Natural killer cell treated with Interleukin-12 subunit alpha and Interleukin-12 subunit beta and Interleukin-15 and Interleukin-18, amount 100 ng/mL, for 72 hours (primary cell): ENCODE results near the gene BAZ1A. TPM values are rescaled to one million over a fixed set of nuclear protein-coding genes. Genes with fewer than 3 reads are reported as not detected.

Experiments
- ATAC-seq, 2 donors: fragments of 150-1000 bp; cut with Tn5 transposase in 1 of 2; sonication (Bioruptor Pico), chemical (Tn5 transposase) in 1 of 2; 2 replicates each; pipeline ENCODE4 v1.10.0; 2021
- DNase-seq: peaks from one replicate; pipeline ENCODE4 v3.0.0; 2022; ENCODE audit warnings: low spot score
- H3K27ac Mint-ChIP-seq, 2 donors: 1 replicate in 1 of 2; 2 replicates in 1 of 2; pipeline ENCODE4 v1.8.0; 2022; ENCODE audit warnings: mixed read lengths in 2 of 2, mild to moderate bottlenecking in 1 of 2, moderate library complexity in 1 of 2
- H3K27me3 Mint-ChIP-seq, 2 donors: 1 replicate in 1 of 2; 2 replicates in 1 of 2; pipeline ENCODE4 v1.8.0; 2022; ENCODE audit warnings: mixed read lengths in 2 of 2
- H3K36me3 Mint-ChIP-seq: one replicate; pipeline ENCODE4 v1.8.0; 2022; ENCODE audit warnings: mixed read lengths
- H3K4me1 Mint-ChIP-seq, 2 donors: 1 replicate in 1 of 2; 2 replicates in 1 of 2; pipeline ENCODE4 v1.8.0; 2022; ENCODE audit warnings: low read depth in 2 of 2, mixed read lengths in 2 of 2, mild to moderate bottlenecking in 1 of 2
- H3K4me3 Mint-ChIP-seq: one replicate; pipeline ENCODE4 v1.8.0; 2022; ENCODE audit warnings: mixed read lengths
- H3K9me3 Mint-ChIP-seq: 2 replicates; pipeline ENCODE4 v1.8.0; 2022; ENCODE audit warnings: mixed read lengths
- total RNA-seq, 2 donors: library from RNA; stranded (reverse); gene quantifications; one replicate each; pipeline ENCODE4 v1.2.3, GENCODE V29; 2022

BAZ1A gene
- total RNA-seq, 2 donors from 2014 or later, result 88.3 to 93.6 TPM

DNA sequence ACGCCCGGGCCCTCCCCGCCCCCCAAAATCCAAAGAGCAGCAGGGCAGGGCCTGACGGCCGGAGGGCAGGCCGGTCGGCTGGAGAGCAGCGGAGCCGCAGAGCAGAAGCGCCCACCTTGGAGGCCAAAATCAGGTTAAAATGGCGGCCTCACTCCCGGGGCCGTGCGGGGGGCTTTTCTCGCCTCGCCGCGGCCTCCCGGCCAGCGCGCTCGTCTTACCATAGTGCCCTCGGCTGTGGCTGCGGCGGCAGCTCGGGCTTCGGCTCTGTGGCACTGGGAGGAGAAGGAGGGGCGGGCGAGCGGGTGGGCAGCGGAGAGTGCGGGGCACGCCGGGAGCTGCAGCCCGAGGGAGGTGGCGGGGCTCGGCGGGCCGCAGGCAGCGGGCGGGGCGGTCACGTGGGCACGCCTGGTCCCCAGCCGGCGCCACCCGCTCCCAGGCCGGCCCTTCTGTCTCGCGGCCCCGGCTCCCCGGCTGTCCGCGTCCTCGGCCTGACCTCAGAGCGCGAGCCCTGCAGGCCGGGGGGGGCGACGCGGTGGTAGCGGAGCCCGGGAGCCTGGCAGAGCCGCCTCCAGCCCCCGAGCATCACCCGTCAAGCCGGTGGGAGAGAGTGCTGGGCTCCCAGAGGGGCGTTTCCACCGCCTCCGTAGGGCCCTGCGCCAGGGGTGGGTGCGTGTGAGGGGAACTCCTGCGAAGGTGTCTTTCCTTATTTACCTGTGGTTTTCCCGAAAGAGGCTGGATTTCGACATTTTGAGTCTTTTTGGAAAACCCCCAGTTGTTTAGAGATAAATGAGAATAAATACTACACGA, 160.6 kb downstream of the BAZ1A start, which contains the start of gene CFL2:
Gene CFL2, minus strand, starts transcription at position 274 of the 807 bp plus-strand sequence. Its CDS starts 53 bp downstream, at position 221.
- peaks cover 0 to 5% of the 10 kb centered on the region in 2 donors for H3K27me3 Mint-ChIP-seq

GRCh38 chr14:34713681-34714319, 161.4 kb downstream of the BAZ1A start:
- peak overlapping the region; percentile 68 to 92 for H3K27ac Mint-ChIP-seq
- peaks cover 18 to 23% of the 10 kb centered on the region in 2 donors for H3K4me1 Mint-ChIP-seq
- ATAC-seq (peak; percentile 7 to 33), DNase-seq (no peak)
- peaks cover 6% of the 10 kb centered on the region for H3K36me3 Mint-ChIP-seq
- H3K4me3 Mint-ChIP-seq, result peak overlapping the region; percentile 89
- H3K27me3 Mint-ChIP-seq, result peaks cover 0 to 5% of the 10 kb centered on the region in 2 donors
- no peaks in the 10 kb centered on the region for H3K9me3 Mint-ChIP-seq

More for the DNA sequence above, 160.6 kb downstream of the BAZ1A start, which contains the start of gene CFL2:
- H3K27ac Mint-ChIP-seq, result peak within 1 kb of the TSS; percentile 72 to 92
- no peaks in the 10 kb centered on the region for H3K9me3 Mint-ChIP-seq
- DNase-seq, result peak; percentile 79
- peak; percentile 95 to 97 for ATAC-seq
- peak within 1 kb of the TSS; percentile 89 for H3K4me3 Mint-ChIP-seq
- peaks cover 18 to 23% of the 10 kb centered on the region in 2 donors for H3K4me1 Mint-ChIP-seq
- H3K36me3 Mint-ChIP-seq, result peaks cover 6% of the 10 kb centered on the region

DNA sequence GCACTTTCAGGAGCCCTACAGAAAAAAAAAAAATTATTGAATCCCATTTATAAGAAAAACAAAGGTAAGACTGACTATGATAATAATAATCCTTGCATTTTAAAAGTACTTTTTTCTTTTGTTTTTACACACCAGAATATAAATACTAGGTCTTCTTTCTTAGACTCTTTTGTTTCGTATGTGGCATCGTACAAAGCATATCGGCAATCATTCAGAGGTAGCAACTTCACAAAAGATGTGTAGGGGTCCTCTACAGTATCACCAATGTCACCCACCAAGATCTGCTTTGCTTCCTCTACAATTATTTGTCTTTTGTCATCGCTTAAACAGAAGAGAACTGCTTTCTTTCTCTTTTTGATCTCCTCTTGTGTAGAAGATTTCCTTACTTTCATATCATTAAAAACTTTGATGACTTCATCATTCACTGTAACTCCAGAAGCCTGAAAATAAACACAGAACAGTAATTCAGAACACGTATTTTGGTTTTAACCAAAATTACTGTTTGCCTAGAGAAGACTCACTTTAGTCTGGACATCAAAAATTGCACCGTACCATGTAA, 162.0 kb downstream of the BAZ1A start:
- no peak for ATAC-seq
- peaks cover 18 to 23% of the 10 kb centered on the region in 2 donors for H3K4me1 Mint-ChIP-seq

DNA sequence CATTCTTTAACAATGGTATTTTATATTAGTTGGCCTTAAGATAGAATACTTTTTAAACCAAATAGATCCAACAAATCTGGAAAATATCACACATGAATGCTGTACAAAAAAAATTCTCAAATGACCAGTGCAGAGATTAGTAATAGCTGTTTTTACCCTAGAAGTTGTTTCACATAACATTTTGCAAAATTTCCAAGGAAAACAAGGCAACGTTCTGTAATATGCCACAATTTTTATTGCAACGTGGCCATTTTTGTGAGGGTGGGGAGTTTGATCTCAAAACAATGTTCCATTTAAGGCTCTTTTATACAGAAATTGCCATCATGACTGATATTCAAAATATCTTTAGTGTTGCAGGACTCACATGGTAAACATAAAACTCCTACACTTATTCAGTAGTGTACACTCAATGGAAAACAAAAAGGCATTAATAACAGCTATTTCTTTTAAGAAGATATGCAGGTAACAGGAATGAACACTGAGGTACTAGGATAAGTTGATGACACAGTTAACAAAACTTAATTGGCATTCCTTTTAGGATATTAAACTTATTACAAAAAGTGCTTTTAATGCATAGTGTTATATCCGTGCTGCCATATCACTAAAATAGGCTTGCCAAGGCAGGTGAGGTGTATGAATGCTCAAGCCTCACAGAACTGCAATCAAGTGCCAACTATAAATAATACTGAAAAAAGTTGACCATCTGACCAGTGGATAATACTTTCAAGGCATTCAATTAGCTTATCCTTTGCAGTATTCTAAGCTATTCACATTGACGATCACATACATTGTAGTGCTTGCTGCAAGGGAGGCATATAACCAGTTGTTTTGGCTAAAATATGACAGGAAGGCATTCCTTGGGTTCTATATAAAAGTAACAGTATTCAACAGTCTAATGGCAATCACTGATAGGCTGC, 163.1 kb downstream of the BAZ1A start:
- DNase-seq, result no peak
- H3K4me1 Mint-ChIP-seq, result peaks cover 18 to 23% of the 10 kb centered on the region in 2 donors
- peaks cover 6% of the 10 kb centered on the region for H3K36me3 Mint-ChIP-seq
- ATAC-seq, result no peak
- H3K27ac Mint-ChIP-seq, result no peak overlapping the region
- no peaks in the 10 kb centered on the region for H3K9me3 Mint-ChIP-seq
- no peaks in the 10 kb centered on the region for H3K27me3 Mint-ChIP-seq
- H3K4me3 Mint-ChIP-seq, result no peak overlapping the region

More for the DNA sequence above, 162.0 kb downstream of the BAZ1A start:
- DNase-seq, result no peak
- Mint-ChIP-seq H3K9me3 (no peaks in the 10 kb centered on the region), H3K36me3 (peaks cover 6% of the 10 kb centered on the region), H3K27me3 (peaks cover 0 to 4% of the 10 kb centered on the region in 2 donors), H3K27ac (peak overlapping the region; percentile 68 to 92), H3K4me3 (peak overlapping the region; percentile 89)

DNA sequence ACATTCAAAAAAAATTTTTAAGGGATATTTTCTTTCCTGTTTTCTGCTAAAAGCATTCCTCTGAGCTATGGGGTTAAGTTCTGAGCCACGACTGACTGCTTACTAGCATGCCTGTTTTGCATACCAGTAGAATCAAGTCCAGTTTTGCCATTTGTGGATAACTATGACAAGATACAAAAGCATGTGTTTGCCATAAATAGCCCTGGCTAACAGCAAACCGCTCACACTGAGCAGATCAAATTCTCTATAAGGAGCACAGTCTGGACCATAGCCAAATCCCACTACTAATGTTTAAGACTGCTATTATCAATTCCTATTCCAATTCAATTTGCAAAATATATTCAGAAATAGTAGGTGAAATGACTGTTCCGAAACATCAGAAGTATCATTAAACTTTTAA, 164.0 kb downstream of the BAZ1A start:
- H3K27me3 Mint-ChIP-seq, result no peaks in the 10 kb centered on the region
- no peak overlapping the region for H3K4me3 Mint-ChIP-seq
- ATAC-seq (no peak), DNase-seq (no peak)
- no peaks in the 10 kb centered on the region for H3K9me3 Mint-ChIP-seq
- peaks cover 18 to 22% of the 10 kb centered on the region in 2 donors for H3K4me1 Mint-ChIP-seq
- peaks cover 6% of the 10 kb centered on the region for H3K36me3 Mint-ChIP-seq
- no peak overlapping the region for H3K27ac Mint-ChIP-seq

DNA sequence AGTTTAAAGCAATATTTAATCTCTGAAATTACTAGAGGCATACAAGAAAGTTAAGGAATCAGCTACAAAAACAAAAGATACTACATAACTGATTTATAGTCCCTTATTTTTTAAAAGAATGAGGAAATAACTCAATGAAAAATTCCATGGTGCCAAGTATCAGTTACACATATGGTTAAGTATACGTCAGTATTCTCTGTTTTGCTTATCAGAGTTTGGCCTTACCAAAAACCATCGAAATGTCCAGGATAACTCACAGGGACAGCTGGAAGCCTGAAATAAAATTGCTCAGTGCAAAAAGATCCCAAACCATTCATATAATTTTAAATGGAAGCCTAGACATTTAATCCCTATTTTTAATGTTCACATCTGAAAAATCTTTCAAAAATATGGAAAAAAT, 164.4 kb downstream of the BAZ1A start:
- ATAC-seq, result no peak
- peaks cover 6% of the 10 kb centered on the region for H3K36me3 Mint-ChIP-seq
- no peaks in the 10 kb centered on the region for H3K27me3 Mint-ChIP-seq
- DNase-seq, result no peak
- H3K9me3 Mint-ChIP-seq, result no peaks in the 10 kb centered on the region
- peaks cover 15 to 17% of the 10 kb centered on the region in 2 donors for H3K4me1 Mint-ChIP-seq
- no peak overlapping the region for H3K27ac Mint-ChIP-seq
- H3K4me3 Mint-ChIP-seq, result no peak overlapping the region

GRCh38 chr14:34710006-34710405, 165.2 kb downstream of the BAZ1A start:
- ATAC-seq, result no peak
- H3K9me3 Mint-ChIP-seq, result no peaks in the 10 kb centered on the region

GRCh38 chr14:34707722-34708121, 167.4 kb downstream of the BAZ1A start:
- ATAC-seq (no peak), DNase-seq (no peak)
- no peaks in the 10 kb centered on the region for H3K4me1 Mint-ChIP-seq
- no peaks in the 10 kb centered on the region for H3K9me3 Mint-ChIP-seq
- H3K4me3 Mint-ChIP-seq, result no peak overlapping the region
- H3K27me3 Mint-ChIP-seq, result no peaks in the 10 kb centered on the region
- no peaks in the 10 kb centered on the region for H3K36me3 Mint-ChIP-seq
- no peak overlapping the region for H3K27ac Mint-ChIP-seq

More at GRCh38 chr14:34710006-34710405, 165.2 kb downstream of the BAZ1A start:
- H3K27ac Mint-ChIP-seq, result no peak overlapping the region
- H3K36me3 Mint-ChIP-seq, result peaks cover 6% of the 10 kb centered on the region
- H3K4me3 Mint-ChIP-seq, result no peak overlapping the region
- no peak for DNase-seq
- no peaks in the 10 kb centered on the region for H3K27me3 Mint-ChIP-seq
- H3K4me1 Mint-ChIP-seq, result peaks cover 10% of the 10 kb centered on the region in 2 donors

Other genes with a start within 250 kb of the BAZ1A start
- gene SNX6, start 245.2 kb downstream of the BAZ1A start, total RNA-seq, result 10 to 100 TPM; 71.0 to 77.3 TPM
- gene CFL2, start 160.8 kb downstream of the BAZ1A start, total RNA-seq, result 1 to 10 TPM; 8.6 to 8.8 TPM
- gene SRP54, start 107.6 kb upstream of the BAZ1A start, total RNA-seq, result 10 to 100 TPM; 66.1 to 84.8 TPM
- gene FAM177A1, start 170.9 kb upstream of the BAZ1A start, total RNA-seq, result 10 to 100 TPM; 50.0 to 52.0 TPM
- gene PPP2R3C, start 246.6 kb upstream of the BAZ1A start, total RNA-seq, result 10 to 100 TPM; 64.3 to 91.5 TPM
- 10 to 100 TPM; 45.0 to 60.4 TPM for gene PRORP, start 247.2 kb upstream of the BAZ1A start, total RNA-seq